Epithelial cell of proximal tubule (primary cell): Measurements from ENCODE around the gene BMF. TPM values are rescaled to one million over a fixed set of nuclear protein-coding genes. Genes with fewer than 3 reads are reported as not detected.

ENCODE experiments used
- DNase-seq: peaks from one replicate; pipeline ENCODE4 v3.0.0-alpha.2; 2011; ENCODE audit warnings: low read depth
- H3K4me3 ChIP-seq: 2 replicates; pipeline ENCODE4 v1.5.1; 2011; ENCODE audit warnings: low read depth, mild to moderate bottlenecking, low read length
- total RNA-seq: library from RNA; depleted of rRNA; stranded (reverse); fragments of >200 nt; gene quantifications from 2 replicates; pipeline ENCODE4 v1.2.3, GENCODE V29; 2015
- TF ChIP-seq, protein P1 (sequence below): conservative IDR thresholded peaks from 2 replicates; pipeline ENCODE4 v1.5.1; 2012; ENCODE audit warnings: low read depth, mild to moderate bottlenecking, low read length

BMF gene
- total RNA-seq, 1 donor from 2014 or later: 33.1 TPM

GRCh38 chr15:40103864-40104271, 4.8 kb downstream of the BMF start:
- TF ChIP-seq, protein P1, sequence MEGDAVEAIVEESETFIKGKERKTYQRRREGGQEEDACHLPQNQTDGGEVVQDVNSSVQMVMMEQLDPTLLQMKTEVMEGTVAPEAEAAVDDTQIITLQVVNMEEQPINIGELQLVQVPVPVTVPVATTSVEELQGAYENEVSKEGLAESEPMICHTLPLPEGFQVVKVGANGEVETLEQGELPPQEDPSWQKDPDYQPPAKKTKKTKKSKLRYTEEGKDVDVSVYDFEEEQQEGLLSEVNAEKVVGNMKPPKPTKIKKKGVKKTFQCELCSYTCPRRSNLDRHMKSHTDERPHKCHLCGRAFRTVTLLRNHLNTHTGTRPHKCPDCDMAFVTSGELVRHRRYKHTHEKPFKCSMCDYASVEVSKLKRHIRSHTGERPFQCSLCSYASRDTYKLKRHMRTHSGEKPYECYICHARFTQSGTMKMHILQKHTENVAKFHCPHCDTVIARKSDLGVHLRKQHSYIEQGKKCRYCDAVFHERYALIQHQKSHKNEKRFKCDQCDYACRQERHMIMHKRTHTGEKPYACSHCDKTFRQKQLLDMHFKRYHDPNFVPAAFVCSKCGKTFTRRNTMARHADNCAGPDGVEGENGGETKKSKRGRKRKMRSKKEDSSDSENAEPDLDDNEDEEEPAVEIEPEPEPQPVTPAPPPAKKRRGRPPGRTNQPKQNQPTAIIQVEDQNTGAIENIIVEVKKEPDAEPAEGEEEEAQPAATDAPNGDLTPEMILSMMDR: no peak
- no peak for DNase-seq
- no peak overlapping the region for H3K4me3 ChIP-seq

DNA sequence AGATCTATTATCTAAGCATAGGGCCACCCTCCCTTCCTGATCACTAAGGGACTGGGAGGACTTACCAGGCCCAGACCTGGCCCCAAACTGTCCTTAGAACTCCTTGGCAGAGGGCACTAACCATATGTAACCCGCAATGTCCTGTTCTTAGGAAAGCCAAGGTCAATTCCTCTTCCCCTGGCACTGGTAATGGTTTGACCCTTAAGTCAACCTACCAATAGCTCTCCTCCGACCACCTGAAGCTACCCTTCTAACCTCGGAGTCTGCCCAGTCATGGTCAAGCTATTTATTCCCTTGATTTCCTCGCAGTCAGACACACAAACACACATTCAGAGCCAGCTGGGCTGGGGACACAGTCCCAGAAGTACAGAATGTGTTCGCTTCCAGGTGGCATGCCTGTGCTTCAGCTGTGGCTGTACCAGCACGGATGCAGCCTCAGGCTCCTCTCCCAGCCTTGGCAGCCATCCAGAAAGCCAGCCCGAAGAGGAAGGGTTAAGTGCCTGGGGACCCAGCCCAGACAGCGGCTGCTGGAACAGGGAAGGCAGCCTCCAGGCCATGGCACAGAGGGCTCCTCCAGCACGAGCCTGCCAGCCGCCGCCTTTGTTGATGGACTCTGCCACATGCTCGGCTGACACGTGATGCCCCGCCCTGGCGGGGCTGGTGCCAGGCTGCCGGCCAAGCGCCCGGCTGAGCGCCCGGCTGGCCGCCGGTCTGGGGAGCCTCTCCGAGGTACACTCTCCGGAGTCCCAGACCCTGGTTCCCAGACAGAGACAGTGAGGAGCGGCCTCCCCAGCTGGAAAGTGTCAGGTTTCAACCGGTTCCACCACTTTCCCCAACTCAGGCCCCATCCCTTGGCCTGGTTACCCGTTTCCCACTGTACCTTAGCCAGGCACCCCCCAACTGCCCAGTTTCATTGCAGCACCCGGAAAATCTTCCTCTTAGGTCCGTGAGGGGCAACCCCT, 5.5 kb downstream of the BMF start:
- H3K4me3 ChIP-seq: no peak overlapping the region
- no peak for DNase-seq
- TF ChIP-seq, protein P1: no peak

DNA sequence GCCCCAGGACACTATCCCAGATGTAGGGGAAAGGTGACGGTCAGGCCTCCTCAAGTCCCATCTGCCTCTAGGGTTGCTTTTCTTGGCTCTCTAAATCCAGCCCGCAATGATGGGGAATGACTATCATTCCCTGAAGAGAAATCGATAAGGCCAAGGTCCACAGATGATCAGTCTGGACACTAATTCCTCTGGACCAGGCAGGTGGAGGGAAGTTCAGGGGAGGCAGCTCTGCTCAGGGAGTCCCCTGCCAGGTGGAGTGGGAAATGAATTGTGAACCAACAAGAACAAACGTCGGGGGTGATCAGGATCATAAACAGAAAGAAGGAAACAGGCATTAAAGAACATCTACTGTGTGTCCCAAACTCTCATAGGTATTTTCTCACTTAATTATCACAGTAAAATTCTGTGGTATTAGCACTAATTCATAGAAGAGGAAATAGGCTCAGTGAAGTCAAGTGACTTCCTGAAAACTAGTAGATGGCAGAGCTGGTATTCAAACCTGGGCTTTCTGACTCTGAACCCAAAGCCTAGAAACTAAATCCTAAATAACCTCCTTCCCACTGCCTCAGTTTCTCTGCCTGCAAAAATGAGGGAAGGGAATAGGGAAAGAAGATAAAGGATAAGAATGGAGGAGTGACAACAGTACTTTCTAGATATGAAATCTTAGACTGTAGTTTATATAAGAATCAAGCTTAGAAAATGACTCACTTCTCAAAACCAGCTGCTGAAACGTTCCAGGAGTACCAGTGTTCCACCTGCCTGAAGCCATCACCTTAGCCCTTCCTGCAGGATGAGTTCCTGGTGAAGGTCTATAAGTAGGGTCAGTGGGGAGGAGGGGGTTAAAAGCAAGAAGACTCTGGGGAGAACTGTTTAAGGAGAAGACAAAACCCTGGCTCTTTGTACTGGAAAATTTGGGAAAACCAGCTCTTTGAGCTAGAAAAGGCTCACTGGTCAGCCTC, 7.5 kb downstream of the BMF start:
- H3K4me3 ChIP-seq: no peak overlapping the region
- TF ChIP-seq, protein P1: no peak
- DNase-seq: no peak

GRCh38 chr15:40100123-40100946, 8.3 kb downstream of the BMF start:
- DNase-seq: no peak
- TF ChIP-seq, protein P1: no peak
- no peak overlapping the region for H3K4me3 ChIP-seq

DNA sequence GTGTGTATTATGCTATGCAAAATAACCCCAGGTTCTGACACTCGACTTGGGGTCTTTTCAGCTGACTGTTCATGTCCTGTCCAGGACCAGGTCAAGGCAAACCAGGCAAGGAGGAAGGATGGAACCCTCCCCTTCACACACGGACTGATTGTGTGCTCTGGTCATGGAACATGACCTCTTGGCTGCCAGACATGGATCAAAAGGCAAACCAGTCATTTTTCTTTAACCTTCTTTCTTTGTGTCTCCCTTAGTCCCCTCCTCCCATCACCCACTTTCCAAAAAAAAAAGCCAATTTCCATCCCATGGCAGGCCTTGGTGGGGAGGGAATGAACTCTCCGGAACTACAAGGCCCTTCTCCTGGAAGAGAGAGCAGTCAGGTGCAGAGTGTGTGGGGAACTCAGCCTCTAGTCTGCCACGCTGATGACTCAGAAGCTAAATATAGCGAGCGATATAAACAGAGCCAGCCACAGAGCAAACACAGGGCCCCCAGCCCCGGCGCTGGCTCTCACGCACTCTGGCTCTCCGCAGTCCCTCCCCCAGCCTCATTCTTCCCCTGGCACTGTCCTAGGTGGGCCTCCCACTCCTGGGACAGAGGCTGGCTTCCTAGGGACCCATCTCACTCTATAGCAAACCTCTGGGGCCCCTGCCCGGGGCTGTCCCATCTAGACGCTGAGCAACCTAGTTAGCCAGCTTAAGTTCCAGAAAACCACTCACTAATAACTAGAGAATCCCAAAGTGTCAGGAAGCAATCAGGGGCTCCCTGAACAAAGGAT, 10.0 kb downstream of the BMF start:
- TF ChIP-seq, protein P1: no peak
- DNase-seq: peak; percentile 76
- H3K4me3 ChIP-seq: peak overlapping the region; percentile 30
